Heart left ventricle (tissue), 16 donors: ENCODE results near the gene SREBF1. TPM values are rescaled to one million over a fixed set of nuclear protein-coding genes. Genes with fewer than 3 reads are reported as not detected.

Source experiments
- ATAC-seq, 4 donors: fragments of 200-7000 bp; cut with Tn5 transposase; one replicate each; pipeline ENCODE4 v1.9.1; 2020 to 2022; ENCODE audit warnings: moderate library complexity in 4 of 4, mild to moderate bottlenecking in 3 of 4, moderate number of reproducible peaks in 1 of 4
- DNase-seq, 5 donors: peaks; one replicate each; pipeline ENCODE4 v3.0.0-alpha.2; 2020
- H3K27ac ChIP-seq, 12 donors: fragments of 200-600 bp; sonication (generic) in 4 of 12; one replicate each; pipeline versions ENCODE4 v1.5.0 to v1.8.0; 2016 to 2022; ENCODE audit warnings: mild to moderate bottlenecking in 2 of 12
- H3K27me3 ChIP-seq, 9 donors: fragments of 200-600 bp; sonication (generic) in 2 of 9; one replicate each; pipeline versions ENCODE4 v1.5.1 to v1.8.0; 2016 to 2022; ENCODE audit warnings: mild to moderate bottlenecking in 3 of 9
- H3K36me3 ChIP-seq, 9 donors: fragments of 200-600 bp; sonication (generic) in 2 of 9; one replicate each; pipeline versions ENCODE4 v1.5.0 to v1.8.0; 2018 to 2022; ENCODE audit warnings: mild to moderate bottlenecking in 2 of 9
- H3K4me1 ChIP-seq, 12 donors: fragments of 200-600 bp; sonication (generic) in 4 of 12; one replicate each; pipeline versions ENCODE4 v1.5.0 to v1.8.0; 2016 to 2022; ENCODE audit warnings: mild to moderate bottlenecking in 3 of 12
- H3K4me3 ChIP-seq, 12 donors: fragments of 200-600 bp; sonication (generic) in 4 of 12; one replicate each; pipeline versions ENCODE4 v1.5.0 to v1.8.0; 2017 to 2022; ENCODE audit warnings: mild to moderate bottlenecking in 9 of 12, moderate library complexity in 4 of 12
- H3K9me3 ChIP-seq, 12 donors: fragments of 200-600 bp; sonication (generic) in 4 of 12; one replicate each; pipeline versions ENCODE4 v1.5.0 to v1.8.0; 2016 to 2022; ENCODE audit warnings: mild to moderate bottlenecking in 1 of 12
- POLR2A ChIP-seq, 2 donors: fragments of 450-650 bp; IDR thresholded peaks; one replicate each; pipeline ENCODE4 v1.6.1; 2017; ENCODE audit warnings: antibody characterized with exemption in 2 of 2, mild to moderate bottlenecking in 2 of 2, moderate library complexity in 2 of 2
- WGBS, 4 donors: extraction: QIAGEN DNeasy Blood & Tissue Kit in 2 of 4; methylation state at CpG; one replicate each; pipeline versions ENCODE4 v1.1.5 to v1.1.7; 2013 to 2018; 5-methylcytosine and 5-hydroxymethylcytosine counted together
- intact Hi-C, 10 donors: fragments of 100-400 bp; cut with DNase I; formaldehyde crosslinking; loops; one replicate each; pipeline versions ENCODE4 v1.11.1 to v1.14.2; 2022
- polyA plus RNA-seq, 2 donors: library from polyadenylated mRNA; stranded (reverse); fragments of 200-250 nt; gene quantifications; one replicate each; pipeline ENCODE4 v1.2.3, GENCODE V29; 2013
- total RNA-seq, 9 donors: library from RNA; depleted of rRNA in 2 of 9; stranded (reverse); fragments of >200 nt in 2 of 9; fragmentation: NEBNext Ultra II Directional in 3 of 9; extraction: Animal tissue kit (Norgen Biotek cat#: 25700) in 3 of 9; gene quantifications; one replicate each; pipeline versions ENCODE4 v1.1.0 to v1.2.4, GENCODE V29; 2016 to 2023
- TF ChIP-seq, protein P1 (sequence below), 12 donors: fragments of 200-600 bp; sonication (generic) in 4 of 12; IDR thresholded peaks; one replicate each; pipeline versions ENCODE4 v1.5.0 to v1.8.0; 2018 to 2022; ENCODE audit warnings: antibody characterized with exemption in 12 of 12, mild to moderate bottlenecking in 5 of 12
- donor health status: ischemic (EF 13 %, LVEDD 7.1; RV severe dilation, severe dysfunction).
- donor health status: healthy with polysubstance abuse.
- donor health status: DM: no; HTN: yes; CAD: no.
- donor health status: DM: no; HTN: no; CAD: no.
- donor health status: ischemic (EF 25% LVEDD 6.9; RV normal size, moderate dysfunction).
- donor health status: ischemic (EF 25% LVEDD 5.7; RV mildly dilated, moderate dysfunction).
- donor health status: healthy.
- donor health status: DM: yes; HTN: yes; CAD: no.
- donor health status: ischemic (EF 35%, LVEDD 5.7; RV mildly dilated, moderate dysfunction).
- donor health status: nonischemic (EF 11% LVEDD 7.7; RV severe dilation, severe dysfunction).
- donor health status: DM: yes; HTN: yes; CAD: no.
- donor health status: PGD.
- donor health status: ischemic (EF 29% LVEDD 5.4; RV normal size, mild dysfunction).
- donor health status: nonischemic (EF 23%, LVEDD 6.1; RV moderate dilation, normal function).

SREBF1 gene
- total and polyA plus RNA-seq, 11 donors: 12.8 to 55.2 (median 21.4) TPM

- 74 to 78% (median 77%) methylated on average over 8 of the region's 8 CpGs for WGBS, 4 donors
- TF ChIP-seq, protein P1, sequence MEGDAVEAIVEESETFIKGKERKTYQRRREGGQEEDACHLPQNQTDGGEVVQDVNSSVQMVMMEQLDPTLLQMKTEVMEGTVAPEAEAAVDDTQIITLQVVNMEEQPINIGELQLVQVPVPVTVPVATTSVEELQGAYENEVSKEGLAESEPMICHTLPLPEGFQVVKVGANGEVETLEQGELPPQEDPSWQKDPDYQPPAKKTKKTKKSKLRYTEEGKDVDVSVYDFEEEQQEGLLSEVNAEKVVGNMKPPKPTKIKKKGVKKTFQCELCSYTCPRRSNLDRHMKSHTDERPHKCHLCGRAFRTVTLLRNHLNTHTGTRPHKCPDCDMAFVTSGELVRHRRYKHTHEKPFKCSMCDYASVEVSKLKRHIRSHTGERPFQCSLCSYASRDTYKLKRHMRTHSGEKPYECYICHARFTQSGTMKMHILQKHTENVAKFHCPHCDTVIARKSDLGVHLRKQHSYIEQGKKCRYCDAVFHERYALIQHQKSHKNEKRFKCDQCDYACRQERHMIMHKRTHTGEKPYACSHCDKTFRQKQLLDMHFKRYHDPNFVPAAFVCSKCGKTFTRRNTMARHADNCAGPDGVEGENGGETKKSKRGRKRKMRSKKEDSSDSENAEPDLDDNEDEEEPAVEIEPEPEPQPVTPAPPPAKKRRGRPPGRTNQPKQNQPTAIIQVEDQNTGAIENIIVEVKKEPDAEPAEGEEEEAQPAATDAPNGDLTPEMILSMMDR (IDR thresholded peaks at IDR 0.05): no peak
- TF ChIP-seq POLR2A (IDR thresholded peaks at IDR 0.05): no peak
- Histone ChIP-seq H3K36me3 (peaks cover 0 to 38% (median 25%) of the 10 kb centered on the region in 9 donors), H3K27ac (peak overlapping the region in 2 of 12 donors; percentile 25 to 89), H3K9me3 (no peaks in the 10 kb centered on the region), H3K4me1 (peaks cover 16 to 80% (median 56%) of the 10 kb centered on the region in 12 donors), H3K27me3 (no peaks in the 10 kb centered on the region), H3K4me3 (no peak overlapping the region)
- DNase-seq: no peak
- intact Hi-C loops: no loop called here
- no peak for ATAC-seq
Observed at GRCh38 chr17:17873450-17873991, 36.7 kb upstream of the SREBF1 start.

- intact Hi-C loops: no loop called here
- WGBS, 4 donors: 65 to 89% (median 70%) methylated on average over 9 of the region's 9 CpGs
- Histone ChIP-seq H3K27ac (peak overlapping the region in 2 of 12 donors; percentile 19 to 32), H3K9me3 (no peaks in the 10 kb centered on the region), H3K36me3 (peaks cover 0 to 39% (median 23%) of the 10 kb centered on the region in 9 donors), H3K4me3 (no peak overlapping the region), H3K27me3 (no peaks in the 10 kb centered on the region), H3K4me1 (peaks cover 15 to 80% (median 55%) of the 10 kb centered on the region in 12 donors)
- TF ChIP-seq POLR2A (IDR thresholded peaks at IDR 0.05): no peak
- TF ChIP-seq, protein P1 (IDR thresholded peaks at IDR 0.05): no peak
- DNase-seq: no peak
- ATAC-seq: no peak
Observed at GRCh38 chr17:17872547-17873345, 36.0 kb upstream of the SREBF1 start.

- no peaks in the 10 kb centered on the region for H3K9me3 ChIP-seq
- TF ChIP-seq, protein P1 (IDR thresholded peaks at IDR 0.05): no peak
- no peak for TF ChIP-seq POLR2A (IDR thresholded peaks at IDR 0.05)
- ATAC-seq (no peak), DNase-seq (no peak)
- WGBS, 4 donors: 78 to 88% (median 84%) methylated on average over 3 of the region's 3 CpGs
- peak overlapping the region in 3 of 12 donors; percentile 17 to 32 (median 19) for H3K27ac ChIP-seq
- intact Hi-C loops: no loop called here
- no peaks in the 10 kb centered on the region for H3K27me3 ChIP-seq
- no peak overlapping the region for H3K4me3 ChIP-seq
- H3K4me1 ChIP-seq: peaks cover 15 to 80% (median 51%) of the 10 kb centered on the region in 12 donors
- peaks cover 0 to 47% (median 31%) of the 10 kb centered on the region in 9 donors for H3K36me3 ChIP-seq
Observed at GRCh38 chr17:17871913-17872312, 35.1 kb upstream of the SREBF1 start.

DNA sequence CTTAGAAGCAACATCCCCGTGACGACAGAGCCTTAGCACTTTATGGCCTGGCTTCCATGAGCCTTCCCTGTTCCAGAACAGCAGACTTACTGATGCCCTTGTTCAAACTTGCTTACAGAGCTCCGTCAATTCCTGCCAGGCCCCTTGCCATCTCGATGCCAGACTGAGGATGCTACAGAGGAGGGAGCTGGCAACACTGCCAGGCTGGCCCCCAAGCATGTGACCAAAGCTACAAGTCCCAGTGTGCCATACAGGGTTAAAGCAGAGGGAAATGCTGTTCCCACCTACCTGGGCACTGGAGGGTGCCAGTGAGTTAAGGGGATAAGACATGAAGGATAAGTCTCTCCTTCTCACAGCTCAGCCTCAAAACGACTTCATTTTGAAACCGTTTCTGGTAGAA, 33.5 kb upstream of the SREBF1 start:
- WGBS, 4 donors: 55 to 78% (median 76%) methylated on average over 6 of the region's 6 CpGs
- ATAC-seq (no peak), DNase-seq (no peak)
- intact Hi-C loops: no loop called here
- H3K27me3 ChIP-seq: no peaks in the 10 kb centered on the region
- H3K27ac ChIP-seq: peak overlapping the region in 2 of 12 donors; percentile 76 to 78
- no peak overlapping the region for H3K4me3 ChIP-seq
- peaks cover 5 to 63% (median 37%) of the 10 kb centered on the region in 12 donors for H3K4me1 ChIP-seq
- peaks cover 0 to 52% (median 33%) of the 10 kb centered on the region in 9 donors for H3K36me3 ChIP-seq
- TF ChIP-seq, protein P1 (IDR thresholded peaks at IDR 0.05): no peak
- no peak for TF ChIP-seq POLR2A (IDR thresholded peaks at IDR 0.05)
- H3K9me3 ChIP-seq: no peaks in the 10 kb centered on the region
